ENCODE data around the gene GABPA.

The GABPA gene

DNA sequence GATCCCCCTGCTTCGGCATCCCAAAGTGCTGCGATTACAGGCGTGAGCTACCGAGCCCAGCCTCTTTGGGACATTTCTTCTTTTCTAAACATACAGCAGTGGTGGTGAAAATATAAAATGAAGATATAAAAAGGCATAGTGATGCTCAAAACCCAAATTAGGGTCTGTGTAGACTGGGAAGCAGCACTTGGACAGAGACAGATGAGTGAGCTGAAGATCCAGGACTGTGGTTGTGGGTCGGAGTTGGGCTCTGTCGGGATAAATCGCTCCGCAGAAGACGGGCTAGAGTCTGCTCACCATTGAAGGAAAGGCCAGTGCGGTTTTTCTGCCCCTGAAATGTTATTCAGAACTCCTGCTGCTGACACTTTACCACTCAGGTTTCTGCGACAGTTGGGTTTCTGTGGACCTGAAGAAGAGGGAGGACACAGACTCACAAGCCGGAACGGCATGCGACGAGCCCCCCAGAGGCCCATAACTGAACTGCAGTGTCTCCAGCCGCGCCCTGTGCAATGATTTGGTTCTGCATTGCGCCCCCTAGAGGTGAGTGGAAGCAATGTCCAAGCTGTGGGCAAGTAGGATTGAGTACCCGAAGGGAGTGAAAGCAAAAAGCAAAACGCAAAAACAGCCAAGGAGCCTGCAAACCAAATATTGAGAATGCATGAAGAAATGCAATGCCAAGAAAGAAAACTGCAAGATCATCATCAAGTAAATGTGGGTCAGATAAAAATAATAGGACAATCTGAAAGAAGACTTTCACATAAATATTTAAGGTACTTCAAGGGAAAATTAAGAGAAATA lies 66.6 kb downstream of the GABPA start:
- DNase-seq, result peak in 49 of 58 donors; percentile 2 to 73 (median 26)

DNA sequence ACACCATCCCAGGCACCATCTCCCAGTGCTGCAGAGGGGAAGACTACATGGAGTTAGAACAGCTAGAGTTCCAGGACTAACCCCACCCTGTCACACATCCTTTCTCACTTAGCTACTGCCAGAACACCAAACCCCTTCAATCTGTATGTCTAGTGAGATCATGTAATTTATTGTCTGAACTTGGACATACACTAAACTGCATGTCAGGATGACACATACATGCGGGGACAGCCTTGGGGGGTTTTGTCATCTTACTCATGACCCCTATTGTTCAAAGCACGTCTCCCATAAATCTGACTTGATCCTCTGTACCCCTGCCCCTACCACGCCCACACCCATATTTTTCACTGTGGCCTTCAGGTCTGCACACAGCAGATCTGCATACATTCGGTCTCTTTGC lies 71.3 kb downstream of the GABPA start:
- DNase-seq, result no peak

DNA sequence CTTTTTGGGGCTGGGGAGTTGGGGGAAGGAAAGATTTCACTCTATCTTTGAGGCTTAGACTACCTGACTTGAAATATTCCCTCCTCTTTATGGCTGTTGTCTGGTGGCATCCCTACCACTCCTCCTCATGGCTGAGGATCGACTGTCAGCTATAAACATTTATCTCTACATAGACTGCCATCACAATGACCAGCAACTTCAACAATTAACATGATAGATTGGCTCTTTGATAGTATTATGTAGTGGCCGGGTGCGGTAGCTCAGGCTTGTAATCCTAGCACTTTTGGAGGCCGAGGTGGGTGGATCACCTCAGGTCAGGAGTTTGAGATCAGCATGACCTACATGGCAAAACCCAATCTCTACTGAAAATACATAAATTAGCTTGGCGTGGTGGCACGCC lies 72.4 kb downstream of the GABPA start:
- no peak for DNase-seq

DNA sequence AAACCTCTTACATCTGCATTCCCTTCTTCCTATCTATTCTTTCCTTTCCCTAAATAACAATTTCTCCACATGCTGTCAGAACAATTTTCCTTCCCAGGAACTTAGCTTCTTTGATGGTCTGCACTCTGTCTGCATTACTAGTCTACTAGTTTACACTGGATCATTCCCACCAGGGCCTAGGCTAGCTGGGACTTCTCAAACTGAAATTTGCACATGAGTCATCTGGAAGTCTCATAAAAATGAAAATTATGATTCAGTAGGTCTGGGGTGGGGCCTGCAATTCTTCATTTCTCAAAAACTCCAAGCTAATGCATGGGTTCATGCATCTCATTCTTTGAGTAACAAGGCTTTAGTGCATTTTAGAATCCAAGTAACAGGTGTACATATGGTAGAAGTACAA lies 74.2 kb downstream of the GABPA start:
- DNase-seq, result no peak

DNA sequence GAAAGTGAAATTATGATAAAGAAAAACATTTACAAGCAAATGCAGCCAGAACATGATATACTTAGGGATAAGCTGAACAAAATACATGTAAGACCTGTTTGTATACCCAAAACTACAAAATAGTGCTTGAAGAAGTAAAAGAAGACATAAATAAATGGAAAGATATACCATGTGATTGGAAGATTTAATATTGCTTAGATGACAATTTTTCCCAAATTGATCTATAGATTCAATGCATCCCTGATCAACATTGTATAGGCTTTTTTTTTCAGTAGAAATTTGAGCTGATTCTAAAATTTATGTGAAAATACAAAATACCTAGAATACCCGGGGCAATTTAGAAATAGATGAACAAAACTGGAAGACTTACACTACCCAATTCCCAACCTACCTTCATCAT lies 76.4 kb downstream of the GABPA start:
- no peak for DNase-seq

DNA sequence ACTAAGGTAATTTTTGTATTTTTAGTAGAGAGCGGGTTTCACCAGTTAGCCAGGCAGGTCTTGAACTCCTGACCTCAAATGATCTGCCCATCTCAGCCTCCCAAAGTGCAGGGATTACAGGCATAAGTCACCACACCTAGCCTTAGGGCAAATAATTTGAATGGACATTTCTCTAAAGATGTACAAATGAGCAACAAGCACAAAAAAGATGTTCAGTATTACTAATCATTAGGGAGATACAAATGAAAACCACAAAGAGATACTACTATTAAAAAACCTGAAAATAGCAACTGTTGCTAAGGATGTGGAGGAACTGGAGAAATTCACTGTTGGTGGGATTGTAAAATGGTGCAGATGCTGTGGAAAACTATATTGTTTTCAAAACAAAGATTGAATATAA lies 79.1 kb downstream of the GABPA start:
- DNase-seq, result no peak

DNA sequence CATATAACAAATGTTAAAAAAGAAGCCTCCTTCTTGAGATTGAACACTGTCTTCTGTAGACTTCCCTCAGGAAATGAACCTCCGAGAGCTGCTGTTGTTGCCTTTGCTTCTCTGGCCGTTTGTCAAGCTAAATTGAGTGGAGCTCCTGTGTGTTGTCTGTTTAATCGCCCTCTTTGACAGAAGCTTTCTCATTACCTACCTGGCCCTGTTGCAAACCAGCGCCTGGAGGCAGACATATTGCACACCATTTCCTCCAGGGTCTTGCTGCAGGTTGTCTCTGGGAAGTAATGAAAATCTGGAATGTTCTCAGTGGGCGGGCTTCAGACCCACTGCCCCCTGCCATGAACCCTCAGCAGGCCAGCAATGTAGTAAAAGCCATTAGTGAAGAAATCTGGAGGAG lies 83.3 kb downstream of the GABPA start:
- DNase-seq, result no peak

DNA sequence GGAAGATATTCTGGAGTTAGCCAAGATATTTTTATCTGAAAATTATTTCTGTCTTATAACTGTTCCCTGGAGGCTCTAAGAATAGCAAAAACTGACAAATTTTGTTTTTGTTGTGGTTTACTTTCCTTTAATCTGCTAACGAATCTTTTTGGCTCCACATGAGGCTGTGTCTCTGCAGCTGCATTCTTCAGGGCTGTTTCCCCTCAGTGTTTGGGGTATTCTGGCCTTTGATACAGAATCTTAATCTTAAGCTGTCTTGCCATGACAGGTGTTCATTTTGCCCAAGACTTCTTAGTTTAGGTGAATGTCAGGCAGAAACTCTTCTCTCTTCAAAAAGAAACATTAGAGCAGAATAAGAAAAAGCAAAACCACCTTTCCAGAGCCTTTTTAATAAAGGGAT lies 83.8 kb downstream of the GABPA start:
- DNase-seq, result no peak

Measured in anterior cingulate cortex (tissue), 58 donors.